ENCODE measurements around the gene RAD21L1. TPM values are rescaled to one million over a fixed set of nuclear protein-coding genes. Genes with fewer than 3 reads are reported as not detected.

RAD21L1 gene
- total RNA-seq, 1 donor from 2014 or later: 1.1 TPM

DNA sequence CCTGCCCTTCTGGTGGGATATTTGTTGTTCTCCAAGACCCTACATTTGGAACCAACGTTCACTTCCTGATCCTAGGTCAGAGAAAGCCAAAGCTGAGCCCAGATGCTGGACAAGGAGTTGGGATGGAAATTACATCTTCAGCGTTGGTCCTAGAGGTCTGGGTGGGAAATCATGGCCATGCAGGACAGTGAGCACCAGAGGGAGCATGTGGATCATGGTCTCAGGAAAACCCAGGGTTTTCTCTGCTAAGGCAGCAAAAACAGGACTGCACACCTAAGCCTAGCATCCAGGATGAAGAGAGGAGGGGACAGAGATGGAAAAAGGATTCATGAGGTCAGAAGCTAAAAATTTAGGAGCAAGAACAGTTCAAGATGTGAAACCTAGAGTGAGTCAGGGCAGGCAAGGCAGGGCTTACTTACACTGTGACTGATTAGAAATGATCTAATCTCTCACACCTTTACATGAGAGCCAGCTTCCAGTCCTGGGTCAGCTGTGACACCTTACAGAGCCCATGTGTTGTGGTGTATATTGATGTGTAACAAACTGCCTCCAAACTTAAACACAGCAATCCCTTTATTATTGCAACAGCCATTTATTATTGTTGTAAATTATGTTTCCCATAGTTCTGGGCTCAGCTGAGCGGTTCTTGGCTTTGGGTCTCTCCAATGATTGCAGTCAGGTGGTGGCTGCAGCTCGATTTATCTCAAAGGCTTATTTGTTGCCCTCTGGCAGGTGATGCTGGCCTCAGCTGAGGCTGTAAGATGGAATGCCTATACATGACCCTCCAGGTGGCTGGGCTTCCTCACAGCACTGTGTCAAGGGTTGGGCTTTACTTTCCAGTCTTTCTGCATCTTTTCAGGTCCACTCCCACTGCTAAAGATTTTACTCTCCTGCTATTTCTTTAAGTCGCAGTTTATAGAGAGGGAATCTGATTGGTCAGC is 16.1 kb upstream of the RAD21L1 start:
- no peak for TF ChIP-seq CTCF (IDR thresholded peaks at IDR 0.05; ENCODE audit: unreplicated experiment)
- DNase-seq (ENCODE audit: low spot score): no peak
- Mint-ChIP-seq H3K27ac (ENCODE audit: unreplicated experiment) (no peak overlapping the region), H3K9me3 (ENCODE audit: unreplicated experiment) (no peaks in the 10 kb centered on the region), H3K27me3 (ENCODE audit: unreplicated experiment) (no peaks in the 10 kb centered on the region), H3K4me3 (ENCODE audit: unreplicated experiment) (no peak overlapping the region), H3K36me3 (ENCODE audit: low read depth, unreplicated experiment) (no peaks in the 10 kb centered on the region), H3K4me1 (ENCODE audit: unreplicated experiment) (peaks cover 10% of the 10 kb centered on the region)

GRCh38 chr20:1210501-1210900 is 15.3 kb upstream of the RAD21L1 start:
- Mint-ChIP-seq H3K9me3 (ENCODE audit: unreplicated experiment) (no peaks in the 10 kb centered on the region), H3K27me3 (ENCODE audit: unreplicated experiment) (no peaks in the 10 kb centered on the region), H3K36me3 (ENCODE audit: low read depth, unreplicated experiment) (no peaks in the 10 kb centered on the region), H3K4me1 (ENCODE audit: unreplicated experiment) (peaks cover 13% of the 10 kb centered on the region), H3K4me3 (ENCODE audit: unreplicated experiment) (no peak overlapping the region), H3K27ac (ENCODE audit: unreplicated experiment) (no peak overlapping the region)
- DNase-seq (ENCODE audit: low spot score): no peak
- no peak for TF ChIP-seq CTCF (IDR thresholded peaks at IDR 0.05; ENCODE audit: unreplicated experiment)

- H3K4me1 Mint-ChIP-seq (ENCODE audit: unreplicated experiment): peaks cover 17% of the 10 kb centered on the region
- H3K4me3 Mint-ChIP-seq (ENCODE audit: unreplicated experiment): no peak overlapping the region
- H3K27me3 Mint-ChIP-seq (ENCODE audit: unreplicated experiment): no peaks in the 10 kb centered on the region
- no peak overlapping the region for H3K27ac Mint-ChIP-seq (ENCODE audit: unreplicated experiment)
- DNase-seq (ENCODE audit: low spot score): no peak
- H3K9me3 Mint-ChIP-seq (ENCODE audit: unreplicated experiment): no peaks in the 10 kb centered on the region
- no peak for TF ChIP-seq CTCF (IDR thresholded peaks at IDR 0.05; ENCODE audit: unreplicated experiment)
- H3K36me3 Mint-ChIP-seq (ENCODE audit: low read depth, unreplicated experiment): no peaks in the 10 kb centered on the region
These were observed 13.8 kb upstream of the RAD21L1 start for GRCh38 chr20:1212023-1212422.

DNA sequence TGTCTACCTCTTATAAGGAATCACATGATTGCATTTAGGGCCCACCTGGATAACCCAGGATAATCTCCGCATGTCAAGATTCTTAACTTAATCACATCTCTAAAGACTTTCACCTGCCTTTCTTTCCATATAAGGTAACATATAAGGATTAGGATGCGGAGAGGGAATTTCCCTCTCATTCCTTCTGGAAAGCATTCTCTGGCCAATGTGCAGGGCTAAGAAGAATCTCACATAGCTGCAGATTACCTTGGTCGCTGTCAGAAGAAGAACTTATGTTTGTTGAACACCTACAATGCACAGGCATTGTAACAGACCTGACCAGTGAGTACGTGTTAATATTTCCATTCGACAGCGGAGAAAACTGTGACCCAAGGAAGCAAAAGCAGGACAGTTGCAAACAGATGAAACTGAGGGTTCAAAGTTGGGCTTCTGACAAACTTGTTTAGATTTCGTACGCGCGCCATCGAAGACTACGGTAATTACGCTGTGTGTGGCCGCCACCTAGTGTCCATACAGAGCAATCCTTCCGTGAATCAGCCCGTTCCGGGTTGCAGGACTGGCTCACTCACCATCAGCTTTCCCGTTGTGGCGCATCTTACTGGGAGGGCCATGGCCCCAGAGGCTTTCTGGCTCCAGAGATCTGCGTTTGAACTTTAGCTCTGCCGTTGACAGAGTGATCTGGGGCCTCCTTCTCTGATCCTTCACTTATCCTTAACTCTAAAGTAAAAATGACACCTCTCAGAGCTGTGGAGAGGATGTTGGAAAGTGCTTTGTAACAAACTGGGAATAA is 13.0 kb upstream of the RAD21L1 start:
- Mint-ChIP-seq H3K36me3 (ENCODE audit: low read depth, unreplicated experiment) (no peaks in the 10 kb centered on the region), H3K4me3 (ENCODE audit: unreplicated experiment) (peak overlapping the region; percentile 58), H3K4me1 (ENCODE audit: unreplicated experiment) (peaks cover 17% of the 10 kb centered on the region), H3K27me3 (ENCODE audit: unreplicated experiment) (no peaks in the 10 kb centered on the region), H3K9me3 (ENCODE audit: unreplicated experiment) (no peaks in the 10 kb centered on the region), H3K27ac (ENCODE audit: unreplicated experiment) (no peak overlapping the region)
- peak; percentile 68 for DNase-seq (ENCODE audit: low spot score)
- peak; percentile 77 for TF ChIP-seq CTCF (IDR thresholded peaks at IDR 0.05; ENCODE audit: unreplicated experiment)

Measured in endothelial cell (in vitro differentiated cells).